H54 (cell line): Measurements from ENCODE around the gene FBXO31.

Experiments used
- DNase-seq: peaks from one replicate; pipeline ENCODE4 v3.0.0; 2011; ENCODE audit warnings: low spot score, mixed read lengths; ENCODE audit not compliant: insufficient read length
- FAIRE-seq: peaks from 3 replicates; lab custom pipeline; 2011; peaks lifted over from hg19 to GRCh38; lab: Jason Lieb, UNC
- POLR2A ChIP-seq: IDR thresholded peaks from 2 replicates; pipeline ENCODE4 v1.6.1; 2011; ENCODE audit warnings: low read depth, mild to moderate bottlenecking, low read length

Gene FBXO31, protein sequence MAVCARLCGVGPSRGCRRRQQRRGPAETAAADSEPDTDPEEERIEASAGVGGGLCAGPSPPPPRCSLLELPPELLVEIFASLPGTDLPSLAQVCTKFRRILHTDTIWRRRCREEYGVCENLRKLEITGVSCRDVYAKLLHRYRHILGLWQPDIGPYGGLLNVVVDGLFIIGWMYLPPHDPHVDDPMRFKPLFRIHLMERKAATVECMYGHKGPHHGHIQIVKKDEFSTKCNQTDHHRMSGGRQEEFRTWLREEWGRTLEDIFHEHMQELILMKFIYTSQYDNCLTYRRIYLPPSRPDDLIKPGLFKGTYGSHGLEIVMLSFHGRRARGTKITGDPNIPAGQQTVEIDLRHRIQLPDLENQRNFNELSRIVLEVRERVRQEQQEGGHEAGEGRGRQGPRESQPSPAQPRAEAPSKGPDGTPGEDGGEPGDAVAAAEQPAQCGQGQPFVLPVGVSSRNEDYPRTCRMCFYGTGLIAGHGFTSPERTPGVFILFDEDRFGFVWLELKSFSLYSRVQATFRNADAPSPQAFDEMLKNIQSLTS

DNA sequence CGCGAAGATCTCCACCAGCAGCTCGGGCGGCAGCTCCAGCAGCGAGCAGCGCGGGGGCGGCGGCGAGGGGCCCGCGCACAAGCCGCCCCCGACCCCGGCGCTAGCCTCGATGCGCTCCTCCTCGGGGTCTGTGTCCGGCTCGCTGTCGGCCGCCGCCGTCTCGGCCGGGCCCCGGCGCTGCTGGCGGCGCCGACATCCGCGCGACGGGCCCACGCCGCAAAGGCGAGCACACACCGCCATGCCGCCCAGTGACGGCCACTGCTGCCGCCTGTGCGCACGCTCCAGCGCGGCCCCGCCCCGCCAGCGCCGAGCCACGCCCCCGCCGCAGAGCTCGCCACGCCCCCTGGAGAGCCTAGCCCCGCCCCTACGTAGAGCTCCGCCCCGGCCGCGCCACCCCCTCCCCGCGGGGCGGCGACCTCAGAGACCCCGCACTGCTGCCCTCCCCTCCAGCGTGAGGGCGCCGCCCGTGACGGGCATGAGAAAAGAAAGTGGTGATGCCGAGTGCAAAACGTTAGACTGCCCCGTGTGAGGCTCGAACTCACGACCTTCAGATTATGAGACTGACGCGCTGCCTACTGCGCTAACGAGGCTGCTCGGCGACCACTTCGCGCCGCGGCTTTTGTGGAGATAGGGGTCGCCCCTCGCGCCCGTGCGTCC is at the start of gene FBXO31:
FBXO31 (minus strand) TSS at position 272 of the 657 bp plus-strand sequence; CDS start at position 240, 32 bp downstream.
- peak; percentile 91 for DNase-seq
- FAIRE-seq: no peak
- peak; percentile 98 for TF ChIP-seq POLR2A

DNA sequence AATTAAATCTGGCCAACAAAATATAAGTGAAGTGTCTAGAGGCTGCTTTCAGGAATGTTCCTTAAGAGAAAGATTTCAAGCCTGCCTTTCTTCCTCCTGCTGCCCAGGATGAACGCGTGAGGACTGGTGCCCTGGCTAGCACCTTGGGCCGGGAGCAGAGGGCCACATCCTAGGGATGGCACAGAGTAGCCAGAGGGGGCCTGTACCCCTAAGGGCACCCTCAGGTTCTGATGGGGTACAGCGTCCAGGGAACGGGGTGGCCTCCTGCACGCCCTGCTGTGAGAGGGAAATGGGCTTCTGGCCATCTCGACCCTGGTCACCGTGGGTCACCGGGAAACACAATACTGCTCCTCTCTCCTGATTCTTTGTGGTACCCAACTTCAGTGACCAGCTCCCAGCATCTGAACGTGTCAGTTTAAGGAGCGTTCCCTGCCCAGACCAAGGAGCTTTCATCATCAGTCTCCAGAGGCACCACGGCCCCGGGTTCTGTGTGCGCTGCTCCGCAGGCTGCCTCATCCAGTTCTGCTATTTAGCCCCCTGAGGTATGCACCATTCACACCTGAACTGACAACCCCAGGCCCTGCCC is 48.8 kb upstream of the FBXO31 start:
- TF ChIP-seq POLR2A: no peak
- DNase-seq: no peak
- no peak for FAIRE-seq

DNA sequence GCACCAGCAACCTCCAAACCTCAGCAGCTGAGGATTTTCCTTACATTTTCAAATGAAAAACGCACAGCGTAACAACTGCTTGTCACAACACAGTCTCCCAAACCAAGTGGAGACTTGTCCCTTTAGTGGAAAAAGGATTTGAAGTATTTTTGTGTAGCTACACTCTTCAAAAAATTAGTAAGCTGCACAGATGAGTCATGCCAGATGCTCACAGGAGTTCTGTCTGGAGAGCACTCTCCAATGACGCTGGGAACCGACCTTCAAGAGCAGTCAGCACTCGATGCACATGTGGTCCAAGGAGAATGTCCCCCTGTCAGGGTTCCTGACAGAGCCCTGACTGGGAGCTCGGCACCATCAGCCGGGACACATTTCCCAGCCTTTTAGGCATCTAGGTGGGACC is 48.4 kb upstream of the FBXO31 start:
- TF ChIP-seq POLR2A: no peak
- DNase-seq (peak; percentile 64), FAIRE-seq (peak; percentile 45)

DNA sequence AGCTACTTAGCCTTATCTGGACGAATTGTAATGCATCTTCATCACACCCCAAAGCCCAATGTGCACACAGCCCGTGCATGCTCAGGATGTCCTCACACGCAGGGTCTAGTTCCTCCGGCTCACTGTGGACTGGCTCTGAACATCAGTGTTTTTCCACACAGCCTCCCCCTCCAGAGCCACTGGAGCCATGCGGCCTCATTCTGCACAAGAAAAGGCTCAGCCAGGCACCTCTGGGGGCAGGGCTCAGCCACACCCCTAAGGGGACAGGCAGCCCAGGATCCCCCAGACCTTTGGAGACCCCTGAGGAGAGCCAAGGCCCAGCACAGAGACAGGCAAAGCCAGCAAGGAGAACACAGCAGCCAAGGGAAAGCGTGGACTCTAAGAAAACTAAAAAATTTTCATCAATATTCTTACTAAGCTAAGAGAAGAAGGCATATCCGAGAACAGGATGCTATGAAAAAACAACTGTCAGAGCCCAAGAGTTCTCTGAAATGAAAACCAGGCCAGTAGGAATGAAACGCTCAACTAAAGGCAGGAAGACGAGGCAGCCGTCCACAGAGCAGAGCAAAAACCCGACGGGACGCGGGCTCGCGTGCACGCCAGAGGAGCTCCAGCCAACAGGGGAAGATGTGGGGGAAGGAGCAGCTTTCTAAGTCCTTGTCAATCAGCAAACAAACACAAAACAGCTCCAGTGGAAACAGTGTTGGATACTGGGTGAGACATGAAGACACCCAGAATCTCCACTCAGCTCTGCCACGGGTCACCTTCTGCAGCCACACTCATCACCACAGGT is 43.0 kb upstream of the FBXO31 start:
- DNase-seq (no peak), FAIRE-seq (no peak)
- TF ChIP-seq POLR2A: no peak

DNA sequence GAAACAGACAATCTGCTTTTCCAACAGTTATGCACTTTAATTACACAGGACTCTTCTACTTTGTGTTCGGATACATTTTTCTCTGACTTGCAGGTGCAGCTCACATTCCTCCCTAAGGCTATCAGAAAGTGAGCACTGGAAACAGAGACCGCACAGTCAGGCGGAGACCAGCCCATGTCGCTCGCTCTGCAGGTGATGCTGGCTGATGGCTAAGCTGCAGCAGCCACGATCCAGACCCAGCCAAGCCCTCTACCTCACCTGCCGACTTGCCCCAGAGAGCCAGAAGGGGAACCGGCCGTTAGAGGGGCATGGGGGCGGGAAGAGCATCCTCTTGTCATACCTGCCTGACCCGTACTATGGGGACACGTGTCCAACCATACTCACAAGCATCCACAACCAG is 42.4 kb upstream of the FBXO31 start:
- FAIRE-seq (no peak), DNase-seq (no peak)
- no peak for TF ChIP-seq POLR2A

DNA sequence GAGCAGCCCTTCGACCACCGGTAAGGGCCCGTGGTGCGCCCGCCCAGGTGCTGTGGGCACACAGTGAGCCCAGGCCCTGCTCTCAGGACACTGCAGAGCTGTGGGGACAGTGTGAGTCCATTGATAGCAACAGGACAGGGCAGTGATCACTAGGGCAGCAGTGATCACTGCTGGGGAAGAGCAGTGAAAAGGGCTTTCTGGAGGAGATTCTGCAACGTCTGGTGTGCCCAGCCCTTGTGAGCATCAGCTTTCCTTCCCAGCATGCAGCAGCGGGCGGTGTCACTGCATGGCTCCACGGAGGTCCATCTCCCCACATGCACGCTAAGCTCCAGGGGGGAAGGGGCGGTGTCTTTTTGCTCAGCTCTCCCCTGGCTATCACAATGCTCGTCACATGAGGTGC is 40.7 kb upstream of the FBXO31 start:
- TF ChIP-seq POLR2A: no peak
- no peak for DNase-seq
- FAIRE-seq: no peak

DNA sequence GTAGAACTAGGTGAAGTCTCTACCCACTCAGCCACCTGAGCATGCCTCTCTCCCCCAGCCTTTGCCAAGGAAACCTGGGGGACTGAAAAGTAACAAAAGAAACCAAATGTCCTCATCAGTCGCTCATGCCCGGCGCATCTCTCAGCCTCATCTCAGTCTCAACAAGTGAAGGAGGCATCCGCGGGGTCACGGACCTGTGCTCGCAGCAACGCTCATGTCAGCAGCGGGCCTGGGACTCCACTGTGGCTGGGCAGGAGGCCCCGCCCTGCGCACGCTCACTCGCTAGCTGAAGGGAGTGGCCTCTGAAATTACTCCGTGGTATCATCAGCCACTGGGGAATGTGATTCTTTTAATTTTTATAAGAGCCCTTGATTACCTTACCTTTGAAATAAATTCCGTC is 39.9 kb upstream of the FBXO31 start:
- FAIRE-seq (no peak), DNase-seq (no peak)
- TF ChIP-seq POLR2A: no peak

DNA sequence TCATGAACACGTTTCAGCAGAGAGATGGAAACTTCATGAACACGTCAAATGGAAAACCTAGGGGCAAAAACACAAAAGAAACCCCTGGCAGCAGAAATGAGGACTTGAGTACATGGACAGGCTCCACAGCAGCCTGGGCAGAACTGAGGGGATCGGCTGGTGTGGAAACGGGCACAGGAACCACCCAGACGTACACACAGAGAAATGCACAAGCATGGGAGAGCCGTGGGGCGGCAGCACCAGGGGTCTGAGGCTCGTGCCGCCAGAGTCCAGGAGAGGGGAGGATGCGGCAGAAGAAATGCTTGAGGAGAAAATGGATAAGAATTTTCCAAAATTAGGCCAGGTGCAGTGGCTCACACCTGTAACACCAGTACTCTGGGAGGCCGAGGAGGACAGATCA is 38.5 kb upstream of the FBXO31 start:
- no peak for TF ChIP-seq POLR2A
- no peak for FAIRE-seq
- no peak for DNase-seq

DNA sequence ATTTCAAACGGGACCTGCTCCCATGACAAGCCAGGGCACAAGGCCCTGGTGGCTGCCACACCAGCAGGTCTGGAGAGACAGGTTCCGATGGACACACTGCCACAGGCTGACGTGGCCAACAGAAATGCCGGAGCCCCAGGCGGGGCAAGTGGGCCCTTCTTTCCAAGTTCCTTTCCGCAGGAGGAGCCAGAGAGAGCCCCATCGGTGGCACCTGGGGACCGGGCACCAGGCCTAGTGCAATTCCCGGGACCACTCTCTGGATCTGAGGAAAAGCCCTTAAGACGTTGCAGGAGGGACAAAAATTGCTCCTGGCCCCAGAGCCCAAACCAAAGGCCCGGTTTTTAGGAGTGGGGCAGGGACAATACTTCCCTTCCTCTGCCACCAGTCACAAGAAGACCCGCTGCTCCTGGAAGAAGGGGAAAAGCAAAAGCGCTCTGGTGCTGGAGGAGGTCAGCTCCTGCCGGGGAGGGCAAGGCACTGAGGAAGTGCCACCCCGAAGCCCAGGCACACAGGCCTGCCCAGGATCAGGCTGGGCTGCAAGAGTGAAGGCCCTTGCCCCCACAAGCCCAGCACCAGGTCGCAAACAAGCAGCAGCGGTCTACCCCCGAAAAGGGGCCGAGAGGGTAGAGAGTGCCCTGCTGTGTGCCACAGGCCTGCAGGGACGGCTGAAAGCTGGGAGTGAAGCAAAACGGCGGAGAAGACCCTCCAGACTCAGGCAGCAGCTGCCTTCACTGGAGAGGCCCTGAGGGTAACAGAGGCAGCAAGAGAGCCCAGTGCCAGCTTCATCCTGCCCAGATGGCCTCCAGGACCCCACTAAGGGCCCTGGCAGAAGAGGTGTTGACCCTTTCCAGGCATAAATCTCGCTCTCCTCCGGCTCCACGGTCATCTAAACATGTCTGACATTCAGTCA is 37.7 kb upstream of the FBXO31 start:
- TF ChIP-seq POLR2A: no peak
- FAIRE-seq: no peak
- no peak for DNase-seq

DNA sequence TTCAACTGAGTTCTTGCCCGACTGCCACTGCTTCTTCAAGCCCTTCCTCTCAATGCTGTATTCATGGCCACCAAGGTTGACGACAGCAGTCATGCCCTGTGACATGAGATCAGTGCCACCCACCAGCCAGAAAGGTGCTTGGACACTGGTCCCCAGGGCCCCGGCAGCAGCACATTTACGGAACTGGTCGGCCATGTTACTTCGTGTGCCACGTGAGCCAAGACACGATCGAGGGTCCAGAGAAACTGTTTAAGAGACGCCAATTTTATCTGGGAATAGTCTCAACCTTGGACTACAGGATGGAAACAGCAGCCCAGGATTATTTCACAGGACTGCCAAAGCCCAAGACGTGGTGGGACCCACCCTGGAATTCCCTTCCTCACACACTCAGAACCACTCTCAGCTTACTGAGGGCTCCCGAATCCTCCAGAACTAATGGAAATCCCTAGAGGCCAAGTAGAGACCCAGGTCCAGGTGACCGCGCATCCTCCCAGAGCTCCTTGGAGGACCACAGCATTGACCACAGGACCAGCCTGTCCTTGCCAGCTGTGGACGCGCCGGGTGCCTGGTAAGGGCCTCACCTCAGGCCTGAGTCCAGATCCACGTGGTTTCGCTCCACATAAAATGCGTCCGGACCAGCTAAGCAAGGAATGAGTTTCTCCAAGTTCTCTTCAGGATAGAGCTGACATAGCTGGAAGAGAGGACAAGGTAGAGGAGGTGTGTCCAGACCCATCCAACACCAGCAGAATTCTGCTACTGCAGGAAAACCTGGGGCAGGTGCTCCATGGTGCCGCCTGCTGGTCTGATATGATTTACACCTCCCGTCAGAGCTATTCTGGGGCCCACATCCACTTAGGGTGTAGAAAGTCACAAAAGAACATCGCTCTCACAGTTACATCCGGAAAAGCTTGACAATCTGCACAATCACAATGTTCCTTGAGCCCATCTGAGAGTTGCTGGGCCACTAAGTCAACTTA is 36.7 kb upstream of the FBXO31 start:
- FAIRE-seq: no peak
- DNase-seq: no peak
- TF ChIP-seq POLR2A: no peak

DNA sequence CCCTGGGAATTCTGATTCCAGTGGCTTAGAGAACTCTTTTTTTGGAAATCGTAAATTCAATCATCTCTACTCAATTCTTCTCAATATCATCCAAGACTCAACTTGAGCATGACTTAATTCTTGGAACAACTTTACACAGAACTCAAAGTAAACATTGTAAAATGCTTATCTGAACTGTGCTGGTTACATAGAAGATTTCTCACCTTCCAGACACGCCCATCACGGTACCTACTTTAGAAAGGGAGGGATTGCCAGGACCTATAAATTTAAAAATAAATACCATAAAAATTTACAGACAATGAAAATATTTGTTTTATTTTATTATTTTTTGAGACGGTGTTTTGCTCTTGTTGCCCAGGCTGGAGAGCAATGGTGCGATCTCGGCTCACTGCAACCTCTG is 35.1 kb upstream of the FBXO31 start:
- FAIRE-seq (no peak), DNase-seq (no peak)
- TF ChIP-seq POLR2A: no peak

DNA sequence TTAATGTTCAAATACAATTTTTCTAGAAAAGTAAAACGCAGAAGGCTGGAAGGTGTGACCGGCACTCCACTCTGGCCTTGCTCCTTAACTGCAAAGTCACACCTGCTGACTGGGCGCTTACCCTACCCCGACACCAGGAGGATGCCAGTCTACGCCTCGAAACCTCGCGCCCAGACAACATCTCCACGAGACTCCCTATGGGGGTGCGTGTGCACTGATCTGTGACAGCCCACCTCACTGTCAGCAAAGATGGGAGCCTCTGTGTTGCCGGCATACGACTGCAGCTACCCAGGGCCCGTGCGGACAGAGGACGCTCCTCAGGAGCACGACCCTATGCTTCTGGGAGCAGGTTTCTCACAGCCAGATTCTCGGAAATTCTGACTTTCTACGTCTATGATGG is 34.6 kb upstream of the FBXO31 start:
- TF ChIP-seq POLR2A: no peak
- DNase-seq: no peak
- no peak for FAIRE-seq
